GM21717 (cell line): ENCODE results near the gene AMN.
A peak's percentile ranks its signal among the peaks of the same experiment; 100 is the strongest.

Experiments
- ATAC-seq: cut with Tn5 transposase; IDR thresholded peaks from one replicate; pipeline ENCODE4 v1.9.1; 2021; ENCODE audit warnings: mild to moderate bottlenecking, moderate library complexity; ENCODE audit not compliant: unreplicated experiment

AMN gene

DNA sequence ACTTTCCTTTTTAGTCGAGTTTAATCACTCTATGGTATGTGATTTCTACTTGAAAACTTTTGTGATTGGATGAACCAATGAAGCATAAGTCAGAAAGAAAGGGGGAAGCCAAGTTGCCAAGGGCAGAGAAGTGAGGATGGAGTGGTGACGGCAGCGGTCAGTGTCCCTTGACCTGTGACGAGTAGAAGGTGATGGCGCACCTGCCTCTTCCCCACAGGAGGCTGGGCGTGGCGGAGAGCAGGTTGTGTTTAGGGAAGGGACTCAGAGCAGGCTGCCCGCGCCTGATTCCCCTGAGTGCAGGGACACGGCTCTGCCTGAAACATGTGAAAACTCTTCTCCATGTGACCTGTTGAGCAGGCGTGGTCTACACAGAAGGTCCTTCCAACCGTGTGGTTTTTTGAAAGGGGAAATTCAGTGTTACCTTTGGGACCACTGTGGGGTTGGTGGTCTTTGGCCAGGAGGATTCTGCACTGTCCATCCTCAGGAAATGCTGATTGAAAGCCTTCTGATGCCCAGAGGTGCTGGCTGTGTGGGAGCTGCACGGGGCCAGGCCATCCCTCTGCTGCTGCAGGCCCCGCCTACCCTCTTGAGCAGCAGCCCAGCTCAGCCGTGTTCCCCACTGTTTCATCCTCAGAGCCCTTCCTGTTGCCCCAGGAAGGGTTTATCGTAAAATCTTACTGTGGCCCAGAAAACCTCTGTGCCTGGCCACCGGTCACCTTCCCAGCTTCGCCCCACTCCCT, 23.5 kb upstream of the AMN start:
- no peak for ATAC-seq

DNA sequence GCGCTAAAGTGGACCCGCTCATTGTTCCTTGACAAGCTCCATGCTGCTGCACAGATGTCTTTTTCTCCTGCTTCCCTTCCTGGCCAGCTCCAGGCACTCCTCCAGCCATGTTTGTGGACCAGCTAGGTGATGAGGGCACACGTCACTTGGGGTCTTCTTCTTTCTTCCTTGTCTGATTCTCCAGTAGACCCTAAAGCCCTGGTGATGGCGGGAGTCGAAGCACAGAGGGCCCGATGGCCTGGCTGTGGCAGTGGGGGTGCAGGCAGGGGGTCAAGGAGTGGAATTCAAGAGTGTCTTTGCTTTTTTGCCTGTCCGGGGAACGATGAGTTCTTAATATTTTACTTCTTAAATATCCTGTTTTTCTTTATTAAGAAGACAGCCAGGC, 23.0 kb upstream of the AMN start:
- no peak for ATAC-seq

DNA sequence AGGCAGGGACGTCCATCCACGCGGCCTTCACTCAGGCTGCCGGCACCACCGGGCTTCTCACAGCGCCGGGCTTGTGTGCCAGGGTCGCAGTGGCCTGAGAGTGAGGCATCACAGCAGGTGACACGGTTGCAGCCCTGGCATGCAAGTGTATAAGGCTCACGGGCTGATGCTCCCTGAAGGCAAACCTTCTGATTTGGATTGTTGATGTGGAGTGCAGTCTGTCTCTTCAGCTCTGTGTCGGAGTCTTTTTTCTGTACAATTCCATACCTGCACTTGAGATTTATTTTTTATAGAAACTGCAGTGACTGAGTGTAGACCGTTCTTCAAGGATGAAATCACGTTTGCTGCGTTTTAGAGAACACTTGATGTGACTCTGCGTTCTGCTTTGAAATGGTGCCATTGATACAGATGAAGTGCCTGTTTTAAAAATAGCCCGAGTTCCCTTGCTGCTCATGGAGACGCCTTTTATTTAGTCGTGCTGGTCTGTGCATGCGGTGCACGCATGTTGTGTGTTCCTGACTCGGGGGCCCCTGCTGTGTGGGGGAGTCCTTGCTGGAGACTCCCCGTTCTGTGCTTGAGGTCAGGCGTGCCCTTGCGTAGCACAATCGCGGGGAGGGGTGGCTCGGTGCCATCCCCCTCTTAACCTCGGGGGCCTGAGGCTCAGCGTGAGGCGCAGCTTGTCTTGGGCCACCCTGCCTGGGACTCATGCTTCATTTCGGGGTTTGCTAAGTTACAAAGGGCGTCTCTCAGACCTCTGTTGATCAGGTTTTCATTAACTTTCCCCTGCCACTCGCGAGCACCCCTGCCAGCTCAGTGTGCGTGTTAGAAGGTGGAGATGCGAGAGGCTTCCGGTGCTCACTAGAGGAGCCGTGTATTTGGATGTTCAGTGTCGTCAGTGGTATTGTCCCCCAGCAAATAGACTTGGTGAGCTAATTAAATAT, 21.6 kb upstream of the AMN start:
- ATAC-seq, result peak; percentile 53

DNA sequence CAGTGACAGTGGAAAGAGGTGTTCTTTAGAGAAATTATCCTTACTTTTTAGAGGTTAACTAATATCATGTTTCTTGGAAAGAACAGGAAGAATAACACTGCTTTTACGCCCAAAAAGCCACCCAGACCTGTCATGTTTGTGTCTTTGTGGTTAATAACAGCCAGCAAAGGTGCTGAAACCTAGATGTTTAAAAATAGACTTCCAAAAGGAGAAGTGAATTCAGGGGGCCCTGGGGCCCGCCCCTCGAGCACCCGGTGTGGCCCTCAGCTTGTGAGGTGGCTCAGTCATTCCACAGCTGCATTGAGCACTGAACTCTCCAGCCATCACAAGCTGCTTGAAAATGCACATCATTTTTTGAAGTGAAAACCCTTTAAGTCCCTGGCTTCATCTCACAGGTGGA, 20.8 kb upstream of the AMN start:
- ATAC-seq, result peak; percentile 65

DNA sequence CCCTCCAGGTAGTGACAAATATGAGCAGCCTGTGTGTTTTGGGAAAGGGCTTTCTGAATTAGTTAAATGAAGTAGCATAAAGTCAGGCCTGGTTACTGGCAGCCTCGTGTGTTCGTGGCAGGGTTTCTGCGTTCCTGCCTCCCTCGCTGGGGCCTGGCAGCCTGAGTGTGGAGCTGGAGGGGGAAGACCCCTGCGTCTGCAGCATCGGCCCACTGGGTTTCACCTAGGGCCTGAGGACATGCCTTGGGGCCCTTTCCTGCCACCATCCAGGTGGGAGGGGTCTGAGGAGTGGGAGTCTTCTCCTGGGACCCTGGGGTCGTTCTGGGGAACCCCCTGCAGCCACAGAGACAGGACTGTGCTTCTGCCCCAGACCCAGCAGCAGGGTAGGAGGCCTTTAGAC, 20.4 kb upstream of the AMN start:
- peak; percentile 20 for ATAC-seq

DNA sequence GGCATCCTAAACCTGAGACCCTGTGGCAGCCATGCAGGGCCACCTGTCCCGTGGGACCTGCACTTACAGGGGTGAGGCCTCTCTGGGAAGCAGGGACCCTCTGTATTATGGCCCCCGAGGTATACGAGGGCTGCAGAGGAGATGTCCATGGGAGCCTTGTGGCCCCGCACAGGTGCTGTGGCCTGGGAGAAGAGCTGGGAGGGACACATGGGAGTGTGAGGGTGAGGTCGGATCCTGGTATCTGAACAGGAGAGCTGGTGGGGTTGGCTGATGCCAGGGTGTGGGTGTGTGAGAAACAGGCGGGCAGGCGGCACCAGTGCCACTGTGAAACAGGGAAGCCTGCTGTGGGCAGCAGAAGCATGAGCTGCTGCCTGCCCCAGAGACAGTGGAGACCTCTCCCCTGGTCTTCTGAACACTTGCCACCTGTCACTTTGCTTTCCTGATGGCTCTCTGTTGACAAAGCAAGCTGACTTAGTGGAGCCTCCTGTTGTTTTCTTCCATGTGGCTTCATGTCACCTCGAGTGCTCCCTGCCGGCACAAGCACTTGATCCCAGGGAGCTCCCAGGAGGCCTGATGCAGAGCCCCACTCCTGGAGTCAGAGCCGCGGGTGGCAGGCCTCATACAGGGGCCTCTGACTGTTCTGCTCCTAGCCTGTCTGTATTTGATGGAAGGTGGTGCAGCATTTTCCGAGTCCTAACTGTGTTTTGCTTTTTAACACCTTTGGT, 19.8 kb upstream of the AMN start:
- no peak for ATAC-seq

DNA sequence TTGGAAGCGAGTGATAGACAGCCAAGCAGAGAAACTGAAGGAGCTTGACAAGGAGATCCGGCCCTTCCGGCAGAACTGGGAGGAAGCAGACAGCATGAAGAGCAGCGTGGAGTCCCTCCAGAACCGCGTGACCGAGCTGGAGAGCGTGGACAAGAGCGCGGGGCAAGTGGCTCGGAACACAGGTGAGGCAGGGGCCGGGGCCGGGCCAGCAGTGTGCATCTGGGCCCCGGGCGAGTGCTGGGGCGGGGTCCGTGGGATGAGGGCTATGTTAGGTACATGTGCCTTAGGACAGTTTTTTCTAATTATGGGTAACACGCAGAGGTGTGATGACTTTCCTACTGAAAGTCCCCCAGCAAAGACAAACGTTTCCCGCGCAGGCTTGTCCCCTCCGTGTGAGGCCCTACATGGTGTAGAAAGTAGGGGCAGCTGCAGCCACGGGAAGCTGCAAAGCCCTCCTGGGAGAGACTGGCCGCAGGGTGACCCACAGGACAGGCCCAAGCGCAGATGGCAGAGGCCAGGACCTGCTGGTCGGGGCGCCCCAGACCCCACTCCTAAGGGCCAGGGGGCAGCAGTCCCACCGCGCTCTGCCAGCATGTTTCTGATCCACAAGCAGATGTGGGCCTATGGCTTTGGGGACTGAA, 19.1 kb upstream of the AMN start:
- ATAC-seq, result no peak

DNA sequence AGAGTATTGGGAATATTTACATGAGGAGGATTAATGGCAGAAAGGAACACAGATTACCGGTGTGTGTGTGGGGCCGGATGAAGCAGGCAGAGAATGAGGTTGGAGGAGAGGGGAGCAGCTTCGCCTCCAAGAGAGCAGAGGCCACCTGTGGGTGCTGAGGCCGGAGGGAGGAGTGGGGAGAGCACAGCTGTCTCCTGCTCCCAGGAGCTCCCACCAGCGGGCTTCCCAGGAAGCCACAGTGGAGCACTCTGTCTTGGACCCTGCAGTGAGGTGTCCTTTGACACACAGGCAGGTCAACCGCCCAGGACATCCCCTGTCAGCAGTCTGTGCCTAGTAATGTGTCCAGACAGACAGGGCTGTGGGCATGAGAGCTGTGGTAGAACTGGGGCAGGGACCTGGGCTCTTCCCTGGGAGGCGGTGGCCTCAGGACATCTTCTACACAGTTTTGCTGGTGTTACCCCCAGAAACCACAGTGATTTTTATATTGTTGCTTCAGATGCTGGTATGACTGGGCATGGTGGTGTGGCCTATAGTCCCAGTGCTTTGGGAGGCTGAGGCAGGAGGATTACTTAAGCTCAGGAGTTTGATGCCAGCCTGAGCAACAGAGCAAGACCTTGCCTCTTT, 18.5 kb upstream of the AMN start:
- ATAC-seq, result no peak

DNA sequence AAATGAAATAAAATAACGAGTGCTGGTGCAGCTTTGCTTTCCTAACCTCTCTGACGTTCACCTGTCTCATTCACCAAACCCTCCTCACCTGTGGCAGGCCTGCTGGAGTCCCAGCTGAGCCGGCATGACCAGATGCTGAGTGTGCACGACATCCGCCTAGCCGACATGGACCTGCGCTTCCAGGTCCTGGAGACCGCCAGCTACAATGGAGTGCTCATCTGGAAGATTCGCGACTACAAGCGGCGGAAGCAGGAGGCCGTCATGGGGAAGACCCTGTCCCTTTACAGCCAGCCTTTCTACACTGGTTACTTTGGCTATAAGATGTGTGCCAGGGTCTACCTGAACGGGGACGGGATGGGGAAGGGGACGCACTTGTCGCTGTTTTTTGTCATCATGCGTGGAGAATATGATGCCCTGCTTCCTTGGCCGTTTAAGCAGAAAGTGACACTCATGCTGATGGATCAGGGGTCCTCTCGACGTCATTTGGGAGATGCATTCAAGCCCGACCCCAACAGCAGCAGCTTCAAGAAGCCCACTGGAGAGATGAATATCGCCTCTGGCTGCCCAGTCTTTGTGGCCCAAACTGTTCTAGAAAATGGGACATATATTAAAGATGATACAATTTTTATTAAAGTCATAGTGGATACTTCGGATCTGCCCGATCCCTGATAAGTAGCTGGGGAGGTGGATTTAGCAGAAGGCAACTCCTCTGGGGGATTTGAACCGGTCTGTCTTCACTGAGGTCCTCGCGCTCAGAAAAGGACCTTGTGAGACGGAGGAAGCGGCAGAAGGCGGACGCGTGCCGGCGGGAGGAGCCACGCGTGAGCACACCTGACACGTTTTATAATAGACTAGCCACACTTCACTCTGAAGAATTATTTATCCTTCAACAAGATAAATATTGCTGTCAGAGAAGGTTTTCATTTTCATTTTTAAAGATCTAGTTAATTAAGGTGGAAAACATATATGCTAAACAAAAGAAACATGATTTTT, 17.1 kb upstream of the AMN start:
- ATAC-seq, result no peak

DNA sequence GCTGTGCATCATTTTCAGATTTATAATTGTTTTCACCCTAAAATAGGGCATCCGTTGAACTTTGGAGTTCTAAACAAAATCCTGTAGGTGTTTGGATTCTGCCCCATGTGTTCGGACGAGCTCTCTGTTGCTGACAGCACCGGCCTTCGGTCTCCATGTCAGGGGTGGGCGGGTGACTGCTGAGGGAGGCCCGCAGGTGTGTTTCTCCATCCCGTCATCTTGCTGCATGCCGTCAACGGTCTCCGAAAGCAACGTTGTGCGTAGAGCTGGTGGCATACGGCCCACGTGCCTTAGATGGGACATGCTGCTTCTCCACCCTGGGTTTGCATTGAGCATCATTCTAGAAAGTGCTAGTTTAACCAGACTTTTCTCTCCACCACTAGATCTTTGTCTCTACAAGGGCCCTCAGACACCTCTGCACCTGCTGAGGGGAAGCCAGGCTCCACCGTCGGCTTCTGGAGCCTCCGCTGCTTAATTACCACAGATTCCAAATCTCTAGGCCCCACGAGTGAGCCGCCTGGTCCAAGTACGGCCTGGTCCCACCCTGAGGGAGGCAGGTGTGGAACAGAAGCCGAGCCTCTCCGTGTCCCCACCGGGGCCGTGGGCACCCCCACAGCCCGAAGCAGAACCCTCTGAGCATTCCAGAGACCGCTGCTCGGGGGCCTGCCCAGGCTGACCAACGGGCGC, 15.7 kb upstream of the AMN start:
- ATAC-seq, result no peak

DNA sequence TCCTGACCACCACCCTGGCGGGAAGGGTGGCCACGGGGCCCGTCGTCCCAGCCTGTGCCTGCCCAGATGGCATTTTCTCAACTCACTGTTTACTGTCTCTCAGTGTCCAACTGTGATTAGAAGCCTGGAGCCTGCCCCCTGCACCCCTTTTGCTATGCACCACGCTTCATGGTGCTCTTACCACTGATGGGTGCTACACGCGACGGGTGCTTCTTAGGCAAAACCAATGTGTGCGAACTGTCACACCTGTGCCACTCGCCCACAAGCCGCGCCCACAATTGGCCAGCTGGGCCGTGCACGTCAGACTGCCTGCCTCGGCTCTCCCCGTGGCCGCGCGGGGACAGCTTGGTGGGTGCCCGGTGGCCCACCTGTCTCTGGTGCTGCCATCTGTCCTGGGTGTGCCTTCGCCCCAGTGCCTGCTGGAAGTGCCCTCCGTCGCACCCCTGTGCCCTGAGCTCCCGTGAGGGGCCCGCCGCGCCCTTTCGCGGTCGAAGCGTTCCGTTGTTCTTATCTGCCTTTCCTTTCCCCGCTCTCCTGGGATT, 15.1 kb upstream of the AMN start:
- ATAC-seq, result no peak

DNA sequence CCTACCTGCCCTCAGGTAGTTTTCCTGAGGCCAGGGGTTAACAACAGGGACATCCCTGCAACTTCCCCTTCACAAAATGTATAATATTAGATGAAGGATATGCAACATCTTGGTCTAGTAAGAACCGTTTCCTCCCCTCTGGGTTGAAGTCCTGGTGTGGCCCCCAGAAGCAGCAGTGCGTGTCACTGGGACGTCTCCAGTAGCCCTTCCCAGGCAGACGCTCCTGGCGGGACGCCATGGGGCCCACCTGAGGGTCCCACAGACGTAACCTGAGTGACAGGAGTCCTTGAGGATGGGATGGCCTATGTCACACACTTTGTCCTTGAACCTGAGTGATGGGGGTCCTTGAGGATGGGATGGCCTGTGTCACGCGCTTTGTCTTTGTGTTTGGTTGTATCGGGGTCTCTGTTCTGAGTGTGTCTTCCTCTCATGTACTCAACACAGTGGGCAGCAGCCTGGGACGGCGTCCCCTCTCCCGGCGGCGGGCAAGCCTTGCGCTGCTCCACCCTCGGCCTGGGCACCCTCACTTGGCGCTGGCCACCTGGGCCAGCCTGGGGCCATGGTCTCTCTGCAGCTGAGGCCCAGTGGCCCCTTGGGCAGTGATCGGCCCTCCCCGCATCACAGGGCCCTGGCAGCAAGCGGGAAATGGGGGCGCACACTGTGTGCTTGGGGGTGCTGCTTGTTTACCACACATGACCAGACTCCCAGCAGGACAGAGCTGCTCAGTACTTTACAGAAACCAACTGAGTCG, 14.3 kb upstream of the AMN start:
- no peak for ATAC-seq

DNA sequence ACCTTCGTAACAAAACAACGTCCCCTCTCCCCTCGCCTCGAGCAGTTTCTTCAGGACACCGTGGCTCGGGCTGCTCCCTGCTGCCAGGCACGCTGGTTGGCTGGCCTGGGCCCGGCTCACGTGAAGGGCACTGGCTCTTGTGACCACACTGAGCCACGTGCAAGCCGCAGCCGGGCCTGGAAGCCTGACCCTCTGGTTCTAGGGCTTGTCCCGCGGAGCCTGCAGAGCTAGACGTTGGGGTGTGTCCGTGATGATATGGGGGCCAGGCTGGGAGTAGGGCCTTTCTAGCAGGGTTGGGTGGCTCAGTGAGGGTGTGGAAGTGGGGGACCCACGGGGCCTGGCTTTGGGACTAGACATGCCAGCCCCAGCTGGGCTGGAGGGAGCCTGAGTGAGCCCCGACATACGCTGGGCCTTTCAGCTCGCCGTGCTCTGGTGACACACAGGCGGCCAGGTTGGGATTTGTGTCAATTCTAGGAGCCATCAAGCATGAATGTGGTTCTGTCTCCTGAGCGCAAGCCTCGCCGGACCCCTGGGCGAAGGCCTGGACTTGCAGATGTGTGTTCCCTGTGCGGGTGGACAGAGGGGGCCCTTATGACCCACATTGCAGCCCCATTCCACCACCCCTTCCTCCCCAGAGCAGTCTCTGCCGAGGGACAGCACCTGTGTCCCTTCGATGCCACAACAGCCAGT, 13.6 kb upstream of the AMN start:
- no peak for ATAC-seq

DNA sequence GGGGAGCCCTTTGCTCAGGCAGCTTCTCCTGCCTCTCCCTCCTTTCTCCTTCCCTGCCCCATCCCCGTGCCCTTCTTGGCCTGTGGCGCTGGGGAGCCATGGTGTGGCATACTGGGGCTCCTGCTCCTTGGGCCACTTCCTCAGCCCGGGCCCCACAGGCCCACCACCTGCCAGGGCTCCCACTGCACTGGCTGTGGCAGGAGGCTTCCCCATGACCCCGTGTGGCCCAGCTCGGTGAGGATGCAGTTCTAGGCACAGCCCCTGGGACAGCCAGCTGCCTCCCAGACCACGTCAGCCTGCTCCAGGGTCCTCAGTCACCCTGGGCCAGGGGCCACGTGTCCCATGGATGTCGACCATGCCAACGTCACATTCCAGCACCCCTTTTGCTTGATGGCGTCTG, 13.0 kb upstream of the AMN start:
- ATAC-seq, result no peak

DNA sequence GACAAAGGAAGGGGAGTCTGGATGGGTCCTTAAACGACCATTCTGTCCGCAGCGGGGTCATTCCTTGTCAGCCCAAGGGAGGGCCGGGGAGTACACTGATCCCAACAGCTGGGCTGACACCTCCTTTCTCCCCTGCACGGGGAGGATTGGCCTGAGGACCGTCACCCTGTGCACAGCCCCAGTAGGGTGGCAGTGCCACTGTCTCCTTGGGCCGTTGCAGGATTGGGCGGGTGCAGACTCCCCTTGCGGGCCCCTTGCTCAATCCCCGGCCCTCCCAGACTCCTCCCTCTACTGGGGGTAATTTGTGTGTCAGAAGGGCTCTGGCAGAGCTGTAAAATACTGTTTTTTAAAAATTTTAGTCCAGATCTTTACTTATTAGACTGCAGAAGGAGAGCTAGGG, 12.6 kb upstream of the AMN start:
- ATAC-seq, result no peak

DNA sequence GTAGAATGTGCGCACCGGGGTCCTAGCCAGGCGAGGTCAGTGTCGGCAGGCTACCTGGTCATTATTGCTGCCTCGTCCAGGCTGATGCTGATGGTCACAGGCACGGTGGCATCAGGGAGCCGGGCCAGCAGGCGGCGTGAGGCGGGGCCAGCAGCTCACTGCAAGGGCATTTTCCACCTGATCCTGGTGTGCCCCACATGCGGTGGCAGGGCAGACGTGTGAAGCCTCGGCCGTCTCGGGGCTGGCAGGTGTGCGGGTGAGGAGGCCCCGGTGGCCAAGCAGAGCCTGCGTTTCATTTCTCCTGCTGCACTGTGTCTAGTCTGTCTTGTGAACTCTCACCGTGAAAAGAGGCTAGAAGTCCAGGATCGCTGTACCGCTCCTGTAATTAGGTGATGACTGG, 12.0 kb upstream of the AMN start:
- ATAC-seq, result no peak

DNA sequence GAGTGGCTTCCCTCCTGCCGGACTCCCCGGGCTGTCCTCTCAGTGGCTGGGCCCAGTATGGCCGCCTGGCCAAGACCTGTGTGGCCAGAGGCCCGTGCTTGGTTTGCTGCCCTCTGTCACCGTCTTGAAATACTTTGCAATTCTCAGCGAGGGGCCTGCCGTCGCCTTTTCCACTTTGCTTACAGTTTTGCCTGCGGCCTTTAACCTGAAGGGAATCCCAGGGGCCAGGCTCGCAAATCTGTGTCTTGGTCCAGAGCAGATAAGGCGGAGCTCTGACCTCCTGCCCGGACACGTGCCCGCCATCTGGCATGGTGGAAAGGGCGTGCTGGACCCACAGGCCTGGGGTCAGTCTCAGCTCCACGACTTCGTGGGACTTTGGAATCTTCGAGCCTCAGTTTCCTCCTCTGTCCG, 10.9 kb upstream of the AMN start:
- ATAC-seq, result no peak
